KMS-11 (cell line): ENCODE data around the gene DLG1.

Experiments
- H2AFZ ChIP-seq: fragments of 200-600 bp; sonication (generic); 2 replicates; pipeline ENCODE4 v1.6.1; 2016; ENCODE audit warnings: antibody characterized with exemption, mixed run types, low read depth
- H3K27ac ChIP-seq: fragments of 200-600 bp; sonication (generic); 2 replicates; pipeline ENCODE4 v1.6.1; 2016; ENCODE audit warnings: mild to moderate bottlenecking, mixed run types
- H3K27me3 ChIP-seq: fragments of 200-600 bp; sonication (generic); 2 replicates; pipeline ENCODE4 v1.6.1; 2017; ENCODE audit warnings: mild to moderate bottlenecking, low read depth, mixed run types, moderate library complexity; ENCODE audit not compliant: insufficient read depth
- H3K36me3 ChIP-seq: fragments of 200-600 bp; sonication (generic); 2 replicates; pipeline ENCODE4 v1.6.1; 2017; ENCODE audit warnings: mild to moderate bottlenecking, mixed run types; ENCODE audit not compliant: insufficient read depth
- H3K4me1 ChIP-seq: fragments of 200-600 bp; sonication (generic); 2 replicates; pipeline ENCODE4 v1.6.1; 2016; ENCODE audit warnings: mild to moderate bottlenecking, low read depth, mixed run types; ENCODE audit not compliant: poor library complexity, severe bottlenecking
- H3K4me2 ChIP-seq: fragments of 200-600 bp; sonication (generic); 2 replicates; pipeline ENCODE4 v1.7.0; 2016; ENCODE audit warnings: mild to moderate bottlenecking, mixed run types
- H3K4me3 ChIP-seq: fragments of 200-600 bp; sonication (generic); IDR thresholded peaks from 2 replicates; pipeline ENCODE4 v1.6.1; 2017; ENCODE audit warnings: low read depth, low read length, mixed read lengths; ENCODE audit not compliant: insufficient read depth
- H3K79me2 ChIP-seq: fragments of 200-600 bp; sonication (generic); 2 replicates; pipeline ENCODE4 v1.6.1; 2016; ENCODE audit warnings: low read depth, mixed run types; ENCODE audit not compliant: insufficient read depth
- H3K9ac ChIP-seq: fragments of 200-600 bp; sonication (generic); 2 replicates; pipeline ENCODE4 v1.6.1; 2016; ENCODE audit warnings: mild to moderate bottlenecking, mixed run types
- H4K20me1 ChIP-seq: fragments of 200-600 bp; sonication (generic); 2 replicates; pipeline ENCODE4 v1.6.1; 2016; ENCODE audit warnings: mild to moderate bottlenecking, mixed run types; ENCODE audit not compliant: insufficient read depth
- CTCF ChIP-seq: fragments of 200-600 bp; sonication (generic); conservative IDR thresholded peaks from 2 replicates; pipeline ENCODE4 v1.6.1; 2017; ENCODE audit warnings: low read depth, mild to moderate bottlenecking, antibody characterized with exemption, low read length, moderate library complexity, mixed read lengths

The DLG1 gene

GRCh38 chr3:197298341-197298944 is at the start of gene DLG1:
DLG1 (minus strand) TSS chr3:197298612; CDS start chr3:197297204, 1,408 bp downstream.
- no peak for TF ChIP-seq CTCF
- Histone ChIP-seq H3K27me3 (no peaks in the 10 kb centered on the region), H3K4me2 (peak within 1 kb of the TSS; percentile 86), H3K27ac (peak within 1 kb of the TSS; percentile 66), H4K20me1 (no peaks in the 10 kb centered on the region), H3K4me3 (peak within 1 kb of the TSS; percentile 67), H3K9ac (peak within 1 kb of the TSS; percentile 69), H3K4me1 (peaks cover 28% of the 10 kb centered on the region), H3K79me2 (peaks cover 8% of the 10 kb centered on the region; the same call in 1 of the 2 replicates), H2AFZ (peak within 1 kb of the TSS; percentile 95), H3K36me3 (no peaks in the 10 kb centered on the region; the same call in 1 of the 2 replicates)

GRCh38 chr3:197348014-197348413 is 49.6 kb upstream of the DLG1 start:
- TF ChIP-seq CTCF = no peak
- Histone ChIP-seq H3K27ac (no peak overlapping the region), H2AFZ (no peak overlapping the region), H3K4me3 (no peak overlapping the region), H3K79me2 (no peaks in the 10 kb centered on the region), H3K9ac (no peak overlapping the region), H3K4me1 (no peaks in the 10 kb centered on the region), H3K36me3 (no peaks in the 10 kb centered on the region), H4K20me1 (no peaks in the 10 kb centered on the region), H3K27me3 (no peaks in the 10 kb centered on the region), H3K4me2 (no peak overlapping the region)

- H2AFZ ChIP-seq = no peak overlapping the region
- H3K4me1 ChIP-seq = no peaks in the 10 kb centered on the region
- no peak for TF ChIP-seq CTCF
- H3K4me2 ChIP-seq = no peak overlapping the region
- no peak overlapping the region for H3K9ac ChIP-seq
- H3K4me3 ChIP-seq = no peak overlapping the region
- no peaks in the 10 kb centered on the region for H3K36me3 ChIP-seq
- H3K27ac ChIP-seq = no peak overlapping the region
- no peaks in the 10 kb centered on the region for H3K27me3 ChIP-seq
- no peaks in the 10 kb centered on the region for H4K20me1 ChIP-seq
- H3K79me2 ChIP-seq = no peaks in the 10 kb centered on the region
These were observed 47.0 kb upstream of the DLG1 start for GRCh38 chr3:197345390-197345789.

GRCh38 chr3:197344582-197345318 is 46.3 kb upstream of the DLG1 start:
- H3K27me3 ChIP-seq = no peaks in the 10 kb centered on the region
- no peak overlapping the region for H2AFZ ChIP-seq
- H3K9ac ChIP-seq = no peak overlapping the region
- H3K4me1 ChIP-seq = no peaks in the 10 kb centered on the region
- H3K79me2 ChIP-seq = no peaks in the 10 kb centered on the region
- no peaks in the 10 kb centered on the region for H3K36me3 ChIP-seq
- no peak overlapping the region for H3K27ac ChIP-seq
- no peaks in the 10 kb centered on the region for H4K20me1 ChIP-seq
- no peak overlapping the region for H3K4me3 ChIP-seq
- H3K4me2 ChIP-seq = no peak overlapping the region
- no peak for TF ChIP-seq CTCF
